22Rv1 (cell line): ENCODE measurements around the gene MUC6.

Experiments used
- CTCF ChIP-seq: fragments of 450-650 bp; IDR thresholded peaks from 2 replicates; pipeline ENCODE4 v1.5.1; 2017; ENCODE audit warnings: mild to moderate bottlenecking
- ZFX ChIP-seq: fragments of 450-650 bp; IDR thresholded peaks from 2 replicates; pipeline ENCODE4 v1.6.1; 2017; ENCODE audit warnings: antibody characterized with exemption, borderline replicate concordance

- TF ChIP-seq CTCF, result no peak
- no peak for TF ChIP-seq ZFX
Measured at GRCh38 chr11:1062075-1062820, 25.7 kb upstream of the MUC6 start.
